Neural progenitor cell (in vitro differentiated cells): ENCODE data around the gene AUTS2. TPM values are rescaled to one million over a fixed set of nuclear protein-coding genes. Genes with fewer than 3 reads are reported as not detected.
A peak's percentile ranks its signal among the peaks of the same experiment; 100 is the strongest.

ENCODE experiments used
- DNase-seq: peaks from one replicate; pipeline ENCODE4 v3.0.0-alpha.2; 2016; ENCODE audit warnings: low spot score
- H2AFZ ChIP-seq: fragments of 200-600 bp; sonication (generic); replicated peaks from 2 replicates; pipeline ENCODE4 v1.6.1; 2016; ENCODE audit warnings: antibody characterized with exemption
- H3F3A ChIP-seq: fragments of 200-600 bp; sonication (generic); 2 replicates; pipeline ENCODE4 v1.6.1; 2016; ENCODE audit warnings: antibody characterized with exemption, low read depth
- H3K27ac ChIP-seq: fragments of 200-600 bp; sonication (generic); 2 replicates; pipeline ENCODE4 v1.5.1; 2016; ENCODE audit warnings: mild to moderate bottlenecking
- H3K27me3 ChIP-seq: fragments of 200-600 bp; sonication (generic); 2 replicates; pipeline ENCODE4 v1.6.1; 2016; ENCODE audit warnings: mild to moderate bottlenecking, moderate library complexity
- H3K36me3 ChIP-seq: fragments of 200-600 bp; sonication (generic); 2 replicates; pipeline ENCODE4 v1.5.1; 2016
- H3K4me1 ChIP-seq: fragments of 200-600 bp; sonication (generic); 2 replicates; pipeline ENCODE4 v1.6.1; 2016; ENCODE audit warnings: mixed run types
- H3K4me2 ChIP-seq: fragments of 200-600 bp; sonication (generic); 2 replicates; pipeline ENCODE4 v1.6.1; 2016
- H3K4me3 ChIP-seq: fragments of 200-600 bp; sonication (generic); 2 replicates; pipeline ENCODE4 v1.5.1; 2016
- H3K79me2 ChIP-seq: fragments of 200-600 bp; sonication (generic); 2 replicates; pipeline ENCODE4 v1.6.1; 2016; ENCODE audit warnings: low read depth
- H3K9ac ChIP-seq: fragments of 200-600 bp; sonication (generic); 2 replicates; pipeline ENCODE4 v1.6.1; 2016
- H3K9me3 ChIP-seq: fragments of 200-600 bp; sonication (generic); 2 replicates; pipeline ENCODE4 v1.5.1; 2016; ENCODE audit warnings: low read depth
- H4K20me1 ChIP-seq: fragments of 200-600 bp; sonication (generic); 2 replicates; pipeline ENCODE4 v1.6.1; 2016; ENCODE audit warnings: low read depth
- H3K27ac Mint-ChIP-seq: 3 replicates; pipeline ENCODE4 v1.8.0; 2021; ENCODE audit warnings: mixed read lengths
- H3K27me3 Mint-ChIP-seq: 2 replicates; pipeline ENCODE4 v1.8.0; 2022; ENCODE audit warnings: low read depth, mild to moderate bottlenecking, inconsistent platforms, moderate library complexity, mixed read lengths; ENCODE audit not compliant: insufficient read depth
- H3K36me3 Mint-ChIP-seq: 3 replicates; pipeline ENCODE4 v1.8.0; 2021; ENCODE audit warnings: mixed read lengths
- H3K4me1 Mint-ChIP-seq: 3 replicates; pipeline ENCODE4 v1.8.0; 2021; ENCODE audit warnings: mixed read lengths
- H3K4me3 Mint-ChIP-seq: 3 replicates; pipeline ENCODE4 v1.8.0; 2021; ENCODE audit warnings: mild to moderate bottlenecking, moderate library complexity, mixed read lengths
- H3K9me3 Mint-ChIP-seq: 3 replicates; pipeline ENCODE4 v1.8.0; 2020; ENCODE audit warnings: mixed read lengths
- EZH2 ChIP-seq: fragments of 200-600 bp; sonication (generic); IDR thresholded peaks from 2 replicates; pipeline ENCODE4 v1.6.1; 2017; ENCODE audit warnings: antibody characterized with exemption, mild to moderate bottlenecking, moderate library complexity
- EZH2phosphoT487 ChIP-seq: fragments of 200-600 bp; sonication (generic); IDR thresholded peaks from 2 replicates; pipeline ENCODE4 v1.6.1; 2017; ENCODE audit warnings: antibody characterized with exemption
- total RNA-seq: library from RNA; depleted of rRNA; stranded (reverse); fragments of >200 nt; gene quantifications from 2 replicates; pipeline ENCODE4 v1.2.3, GENCODE V29; 2015; ENCODE audit warnings: low replicate concordance
- TF ChIP-seq, protein P1 (sequence below): fragments of 200-600 bp; sonication (generic); IDR thresholded peaks from 2 replicates; pipeline ENCODE4 v1.5.1; 2017; ENCODE audit warnings: antibody characterized with exemption, mild to moderate bottlenecking

Gene AUTS2
- total RNA-seq, 1 donor from 2014 or later, result 50.0 TPM

GRCh38 chr7:70317356-70317755 lies 719.1 kb downstream of the AUTS2 start:
- H3K27ac Mint-ChIP-seq, result no peak overlapping the region
- H3K9me3 ChIP-seq, result no peaks in the 10 kb centered on the region
- H3K4me3 ChIP-seq, result no peak overlapping the region
- H3K9ac ChIP-seq, result no peak overlapping the region
- TF ChIP-seq, protein P1, sequence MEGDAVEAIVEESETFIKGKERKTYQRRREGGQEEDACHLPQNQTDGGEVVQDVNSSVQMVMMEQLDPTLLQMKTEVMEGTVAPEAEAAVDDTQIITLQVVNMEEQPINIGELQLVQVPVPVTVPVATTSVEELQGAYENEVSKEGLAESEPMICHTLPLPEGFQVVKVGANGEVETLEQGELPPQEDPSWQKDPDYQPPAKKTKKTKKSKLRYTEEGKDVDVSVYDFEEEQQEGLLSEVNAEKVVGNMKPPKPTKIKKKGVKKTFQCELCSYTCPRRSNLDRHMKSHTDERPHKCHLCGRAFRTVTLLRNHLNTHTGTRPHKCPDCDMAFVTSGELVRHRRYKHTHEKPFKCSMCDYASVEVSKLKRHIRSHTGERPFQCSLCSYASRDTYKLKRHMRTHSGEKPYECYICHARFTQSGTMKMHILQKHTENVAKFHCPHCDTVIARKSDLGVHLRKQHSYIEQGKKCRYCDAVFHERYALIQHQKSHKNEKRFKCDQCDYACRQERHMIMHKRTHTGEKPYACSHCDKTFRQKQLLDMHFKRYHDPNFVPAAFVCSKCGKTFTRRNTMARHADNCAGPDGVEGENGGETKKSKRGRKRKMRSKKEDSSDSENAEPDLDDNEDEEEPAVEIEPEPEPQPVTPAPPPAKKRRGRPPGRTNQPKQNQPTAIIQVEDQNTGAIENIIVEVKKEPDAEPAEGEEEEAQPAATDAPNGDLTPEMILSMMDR, result no peak
- TF ChIP-seq EZH2phosphoT487 (no peak), EZH2 (no peak)
- H3K4me1 ChIP-seq, result peaks cover 17% of the 10 kb centered on the region
- H3K36me3 ChIP-seq, result no peaks in the 10 kb centered on the region
- H4K20me1 ChIP-seq, result no peaks in the 10 kb centered on the region
- no peaks in the 10 kb centered on the region for H3K27me3 Mint-ChIP-seq
- no peak overlapping the region for H3K4me3 Mint-ChIP-seq
- H3F3A ChIP-seq, result no peaks in the 10 kb centered on the region
- no peak for DNase-seq
- H3K9me3 Mint-ChIP-seq, result no peaks in the 10 kb centered on the region
- H3K27ac ChIP-seq, result no peak overlapping the region
- no peak overlapping the region for H2AFZ ChIP-seq
- no peak overlapping the region for H3K4me2 ChIP-seq
- H3K27me3 ChIP-seq, result no peaks in the 10 kb centered on the region
- H3K4me1 Mint-ChIP-seq, result peaks cover 6% of the 10 kb centered on the region
- no peaks in the 10 kb centered on the region for H3K36me3 Mint-ChIP-seq
- H3K79me2 ChIP-seq, result no peaks in the 10 kb centered on the region

GRCh38 chr7:70318511-70318910 lies 720.2 kb downstream of the AUTS2 start:
- peaks cover 6% of the 10 kb centered on the region for H3K4me1 Mint-ChIP-seq
- H3K36me3 Mint-ChIP-seq, result no peaks in the 10 kb centered on the region
- no peaks in the 10 kb centered on the region for H3K27me3 Mint-ChIP-seq
- H3K9ac ChIP-seq, result no peak overlapping the region
- H4K20me1 ChIP-seq, result no peaks in the 10 kb centered on the region
- no peak overlapping the region for H2AFZ ChIP-seq
- H3K27ac ChIP-seq, result no peak overlapping the region
- H3K79me2 ChIP-seq, result no peaks in the 10 kb centered on the region
- H3K27ac Mint-ChIP-seq, result no peak overlapping the region
- H3K9me3 ChIP-seq, result no peaks in the 10 kb centered on the region
- peaks cover 14% of the 10 kb centered on the region for H3K4me1 ChIP-seq
- no peak for TF ChIP-seq EZH2phosphoT487
- no peak for TF ChIP-seq EZH2
- TF ChIP-seq, protein P1, result no peak
- no peaks in the 10 kb centered on the region for H3K27me3 ChIP-seq
- no peak overlapping the region for H3K4me3 ChIP-seq
- no peak overlapping the region for H3K4me2 ChIP-seq
- no peaks in the 10 kb centered on the region for H3F3A ChIP-seq
- H3K9me3 Mint-ChIP-seq, result no peaks in the 10 kb centered on the region
- no peaks in the 10 kb centered on the region for H3K36me3 ChIP-seq
- no peak for DNase-seq
- H3K4me3 Mint-ChIP-seq, result no peak overlapping the region

DNA sequence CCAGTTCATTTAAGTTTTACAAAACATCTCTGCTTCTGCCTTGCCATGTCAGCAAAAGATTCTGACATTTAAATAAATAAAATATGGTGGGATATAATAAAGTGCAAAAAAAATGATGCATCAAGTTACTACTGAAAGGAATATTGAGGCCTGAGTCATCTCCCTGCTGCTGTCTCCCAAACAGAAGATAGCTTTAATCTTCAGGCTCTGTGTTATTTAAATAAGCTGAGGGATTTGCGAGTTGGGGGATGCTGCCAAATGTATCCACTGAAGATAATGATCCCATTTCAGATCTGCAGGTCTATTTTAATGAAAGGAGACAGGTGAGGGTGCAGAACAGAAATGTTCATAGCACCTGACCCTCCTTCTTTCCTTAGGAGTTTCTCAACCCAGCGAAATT lies 720.8 kb downstream of the AUTS2 start:
- TF ChIP-seq, protein P1, result no peak
- no peak for TF ChIP-seq EZH2phosphoT487
- no peak for TF ChIP-seq EZH2
- Mint-ChIP-seq H3K4me3 (no peak overlapping the region), H3K4me1 (peaks cover 6% of the 10 kb centered on the region), H3K9me3 (no peaks in the 10 kb centered on the region), H3K27me3 (no peaks in the 10 kb centered on the region), H3K36me3 (no peaks in the 10 kb centered on the region), H3K27ac (no peak overlapping the region)
- no peak overlapping the region for H3K4me3 ChIP-seq
- no peaks in the 10 kb centered on the region for H3K9me3 ChIP-seq
- no peak for DNase-seq
- no peaks in the 10 kb centered on the region for H3K79me2 ChIP-seq
- peak overlapping the region; percentile 5 for H3K4me2 ChIP-seq
- no peaks in the 10 kb centered on the region for H3F3A ChIP-seq
- H3K9ac ChIP-seq, result no peak overlapping the region
- H4K20me1 ChIP-seq, result no peaks in the 10 kb centered on the region
- no peaks in the 10 kb centered on the region for H3K27me3 ChIP-seq
- H3K27ac ChIP-seq, result no peak overlapping the region
- peaks cover 11% of the 10 kb centered on the region for H3K4me1 ChIP-seq
- no peak overlapping the region for H2AFZ ChIP-seq
- no peaks in the 10 kb centered on the region for H3K36me3 ChIP-seq
